ENCODE data around the gene CNGA1. TPM values are rescaled to one million over a fixed set of nuclear protein-coding genes. Genes with fewer than 3 reads are reported as not detected.
A peak's percentile ranks its signal among the peaks of the same experiment; 100 is the strongest.

Gene CNGA1
- 0.53 TPM for total RNA-seq
- long read RNA-seq = 0 reads

- H3K36me3 ChIP-seq = no peaks in the 10 kb centered on the region
- peaks cover 19% of the 10 kb centered on the region for H3K4me1 ChIP-seq
- no peak within 1 kb of the TSS for H3K27ac ChIP-seq
- intact Hi-C loops (cut with DNase I) = no loop called here
- peak within 1 kb of the TSS; percentile 68 for H3K4me3 ChIP-seq
- ATAC-seq (peak; percentile 99 to 100), DNase-seq (peak; percentile 87)
- peak; percentile 24 for TF ChIP-seq CTCF (IDR thresholded peaks at IDR 0.05)
- peaks cover 18% of the 10 kb centered on the region for H3K27me3 ChIP-seq (ENCODE audit: low read depth)
- H3K9me3 ChIP-seq = no peaks in the 10 kb centered on the region
Measured at GRCh38 chr4:48016141-48017107, at the start of gene CNGA1, which contains the start of gene NIPAL1. CNGA1 (minus strand) TSS chr4:48016681; CDS start chr4:47952689, 63,992 bp downstream. NIPAL1 (plus strand) TSS chr4:48016772; CDS start chr4:48016840, 68 bp downstream.

- no peak for TF ChIP-seq CTCF (IDR thresholded peaks at IDR 0.05)
- intact Hi-C loops (cut with DNase I) = no loop called here
- no peak for ATAC-seq
Measured at GRCh38 chr4:48065587-48066052, 49.1 kb upstream of the CNGA1 start.

GRCh38 chr4:48064349-48064748 lies 47.9 kb upstream of the CNGA1 start:
- Histone ChIP-seq H3K4me3 (no peak overlapping the region), H3K27ac (no peak overlapping the region), H3K4me1 (no peaks in the 10 kb centered on the region), H3K9me3 (no peaks in the 10 kb centered on the region), H3K27me3 (ENCODE audit: low read depth) (no peaks in the 10 kb centered on the region), H3K36me3 (no peaks in the 10 kb centered on the region)
- DNase-seq = no peak
- TF ChIP-seq CTCF (IDR thresholded peaks at IDR 0.05) = no peak
- intact Hi-C loops (cut with DNase I) = no loop called here
- no peak for ATAC-seq

More at GRCh38 chr4:48065587-48066052, 49.1 kb upstream of the CNGA1 start:
- no peaks in the 10 kb centered on the region for H3K4me1 ChIP-seq
- no peak overlapping the region for H3K4me3 ChIP-seq
- H3K36me3 ChIP-seq = no peaks in the 10 kb centered on the region
- H3K27me3 ChIP-seq (ENCODE audit: low read depth) = no peaks in the 10 kb centered on the region
- H3K9me3 ChIP-seq = no peaks in the 10 kb centered on the region
- DNase-seq = no peak
- no peak overlapping the region for H3K27ac ChIP-seq

GRCh38 chr4:48058617-48059530 lies 42.4 kb upstream of the CNGA1 start:
- DNase-seq (no peak), ATAC-seq (no peak)
- H3K27me3 ChIP-seq (ENCODE audit: low read depth) = no peaks in the 10 kb centered on the region
- no peak overlapping the region for H3K4me3 ChIP-seq
- no peak for TF ChIP-seq CTCF (IDR thresholded peaks at IDR 0.05)
- no peak overlapping the region for H3K27ac ChIP-seq
- intact Hi-C loops (cut with DNase I) = no loop called here
- H3K36me3 ChIP-seq = no peaks in the 10 kb centered on the region
- no peaks in the 10 kb centered on the region for H3K9me3 ChIP-seq
- H3K4me1 ChIP-seq = no peaks in the 10 kb centered on the region

GRCh38 chr4:48051078-48051477 lies 34.6 kb upstream of the CNGA1 start:
- intact Hi-C loops (cut with DNase I) = no loop called here
- ATAC-seq = no peak

More at GRCh38 chr4:48051078-48051477, 34.6 kb upstream of the CNGA1 start:
- TF ChIP-seq CTCF (IDR thresholded peaks at IDR 0.05) = no peak
- Histone ChIP-seq H3K36me3 (no peaks in the 10 kb centered on the region), H3K4me3 (no peak overlapping the region), H3K27me3 (ENCODE audit: low read depth) (peaks cover 5% of the 10 kb centered on the region), H3K9me3 (no peaks in the 10 kb centered on the region), H3K27ac (no peak overlapping the region), H3K4me1 (peaks cover 6% of the 10 kb centered on the region)
- no peak for DNase-seq

Data from lower lobe of right lung (tissue), 2 donors.